HepG2 (cell line): Measurements from ENCODE around the gene VANGL2.

Source experiments
- EZH2 ChIP-seq: conservative IDR thresholded peaks from 2 replicates; pipeline ENCODE4 v1.6.1; 2012; ENCODE audit warnings: mild to moderate bottlenecking, low read depth, low read length, moderate library complexity
- PHB2 ChIP-seq: fragments of 450-650 bp; IDR thresholded peaks from 2 replicates; pipeline ENCODE4 v1.6.1; 2018; ENCODE audit not compliant: partially characterized antibody
- POLR2AphosphoS5 ChIP-seq: IDR thresholded peaks from 2 replicates; pipeline ENCODE4 v1.6.1; 2012; ENCODE audit warnings: low read depth, low read length
- ZC3H13 ChIP-seq: sonication (generic); formaldehyde crosslinking; IDR thresholded peaks from 2 replicates; pipeline ENCODE4 v1.8.1; 2023; ENCODE audit warnings: mild to moderate bottlenecking, missing genetic modification reagents, moderate library complexity
- ZNF543 ChIP-seq: sonication (generic); formaldehyde crosslinking; IDR thresholded peaks from 2 replicates; pipeline ENCODE4 v1.4.0; 2020; ENCODE audit warnings: mild to moderate bottlenecking, missing genetic modification reagents
- ZNF564 ChIP-seq: sonication (generic); formaldehyde crosslinking; IDR thresholded peaks from 2 replicates; pipeline ENCODE4 v1.8.1; 2023; ENCODE audit warnings: mild to moderate bottlenecking, missing genetic modification reagents
- TF ChIP-seq, protein P1 (sequence below): sonication (generic); formaldehyde crosslinking; IDR thresholded peaks from 2 replicates; pipeline ENCODE4 v1.5.0; 2020; ENCODE audit warnings: mild to moderate bottlenecking, missing genetic modification reagents, moderate library complexity

- no peak for TF ChIP-seq ZC3H13 (CRISPR knock-in tag)
- no peak for TF ChIP-seq POLR2AphosphoS5
- no peak for TF ChIP-seq ZNF543 (CRISPR knock-in tag)
- no peak for TF ChIP-seq ZNF564 (CRISPR knock-in tag)
- TF ChIP-seq, protein P1, sequence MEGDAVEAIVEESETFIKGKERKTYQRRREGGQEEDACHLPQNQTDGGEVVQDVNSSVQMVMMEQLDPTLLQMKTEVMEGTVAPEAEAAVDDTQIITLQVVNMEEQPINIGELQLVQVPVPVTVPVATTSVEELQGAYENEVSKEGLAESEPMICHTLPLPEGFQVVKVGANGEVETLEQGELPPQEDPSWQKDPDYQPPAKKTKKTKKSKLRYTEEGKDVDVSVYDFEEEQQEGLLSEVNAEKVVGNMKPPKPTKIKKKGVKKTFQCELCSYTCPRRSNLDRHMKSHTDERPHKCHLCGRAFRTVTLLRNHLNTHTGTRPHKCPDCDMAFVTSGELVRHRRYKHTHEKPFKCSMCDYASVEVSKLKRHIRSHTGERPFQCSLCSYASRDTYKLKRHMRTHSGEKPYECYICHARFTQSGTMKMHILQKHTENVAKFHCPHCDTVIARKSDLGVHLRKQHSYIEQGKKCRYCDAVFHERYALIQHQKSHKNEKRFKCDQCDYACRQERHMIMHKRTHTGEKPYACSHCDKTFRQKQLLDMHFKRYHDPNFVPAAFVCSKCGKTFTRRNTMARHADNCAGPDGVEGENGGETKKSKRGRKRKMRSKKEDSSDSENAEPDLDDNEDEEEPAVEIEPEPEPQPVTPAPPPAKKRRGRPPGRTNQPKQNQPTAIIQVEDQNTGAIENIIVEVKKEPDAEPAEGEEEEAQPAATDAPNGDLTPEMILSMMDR (CRISPR knock-in tag) = no peak
- no peak for TF ChIP-seq PHB2
- no peak for TF ChIP-seq EZH2
Measured at GRCh38 chr1:160360227-160360695, 40.1 kb upstream of the VANGL2 start.
